Neural progenitor cell (in vitro differentiated cells): ENCODE results near the gene HNRNPA2B1. TPM values are rescaled to one million over a fixed set of nuclear protein-coding genes. Genes with fewer than 3 reads are reported as not detected.
A peak's percentile ranks its signal among the peaks of the same experiment; 100 is the strongest.

Experiments
- DNase-seq: peaks from one replicate; pipeline ENCODE4 v3.0.0-alpha.2; 2016; ENCODE audit warnings: low spot score
- H2AFZ ChIP-seq: fragments of 200-600 bp; sonication (generic); replicated peaks from 2 replicates; pipeline ENCODE4 v1.6.1; 2016; ENCODE audit warnings: antibody characterized with exemption
- H3F3A ChIP-seq: fragments of 200-600 bp; sonication (generic); 2 replicates; pipeline ENCODE4 v1.6.1; 2016; ENCODE audit warnings: antibody characterized with exemption, low read depth
- H3K27ac ChIP-seq: fragments of 200-600 bp; sonication (generic); 2 replicates; pipeline ENCODE4 v1.5.1; 2016; ENCODE audit warnings: mild to moderate bottlenecking
- H3K27me3 ChIP-seq: fragments of 200-600 bp; sonication (generic); 2 replicates; pipeline ENCODE4 v1.6.1; 2016; ENCODE audit warnings: mild to moderate bottlenecking, moderate library complexity
- H3K36me3 ChIP-seq: fragments of 200-600 bp; sonication (generic); 2 replicates; pipeline ENCODE4 v1.5.1; 2016
- H3K4me1 ChIP-seq: fragments of 200-600 bp; sonication (generic); 2 replicates; pipeline ENCODE4 v1.6.1; 2016; ENCODE audit warnings: mixed run types
- H3K4me2 ChIP-seq: fragments of 200-600 bp; sonication (generic); 2 replicates; pipeline ENCODE4 v1.6.1; 2016
- H3K4me3 ChIP-seq: fragments of 200-600 bp; sonication (generic); 2 replicates; pipeline ENCODE4 v1.5.1; 2016
- H3K79me2 ChIP-seq: fragments of 200-600 bp; sonication (generic); 2 replicates; pipeline ENCODE4 v1.6.1; 2016; ENCODE audit warnings: low read depth
- H3K9ac ChIP-seq: fragments of 200-600 bp; sonication (generic); 2 replicates; pipeline ENCODE4 v1.6.1; 2016
- H3K9me3 ChIP-seq: fragments of 200-600 bp; sonication (generic); 2 replicates; pipeline ENCODE4 v1.5.1; 2016; ENCODE audit warnings: low read depth
- H4K20me1 ChIP-seq: fragments of 200-600 bp; sonication (generic); 2 replicates; pipeline ENCODE4 v1.6.1; 2016; ENCODE audit warnings: low read depth
- H3K27ac Mint-ChIP-seq: 3 replicates; pipeline ENCODE4 v1.8.0; 2021; ENCODE audit warnings: mixed read lengths
- H3K27me3 Mint-ChIP-seq: 2 replicates; pipeline ENCODE4 v1.8.0; 2022; ENCODE audit warnings: low read depth, mild to moderate bottlenecking, inconsistent platforms, moderate library complexity, mixed read lengths; ENCODE audit not compliant: insufficient read depth
- H3K36me3 Mint-ChIP-seq: 3 replicates; pipeline ENCODE4 v1.8.0; 2021; ENCODE audit warnings: mixed read lengths
- H3K4me1 Mint-ChIP-seq: 3 replicates; pipeline ENCODE4 v1.8.0; 2021; ENCODE audit warnings: mixed read lengths
- H3K4me3 Mint-ChIP-seq: 3 replicates; pipeline ENCODE4 v1.8.0; 2021; ENCODE audit warnings: mild to moderate bottlenecking, moderate library complexity, mixed read lengths
- H3K9me3 Mint-ChIP-seq: 3 replicates; pipeline ENCODE4 v1.8.0; 2020; ENCODE audit warnings: mixed read lengths
- CTCF ChIP-seq: fragments of 200-600 bp; sonication (generic); IDR thresholded peaks from 2 replicates; pipeline ENCODE4 v1.5.1; 2017; ENCODE audit warnings: antibody characterized with exemption, mild to moderate bottlenecking
- EZH2 ChIP-seq: fragments of 200-600 bp; sonication (generic); IDR thresholded peaks from 2 replicates; pipeline ENCODE4 v1.6.1; 2017; ENCODE audit warnings: antibody characterized with exemption, mild to moderate bottlenecking, moderate library complexity
- EZH2phosphoT487 ChIP-seq: fragments of 200-600 bp; sonication (generic); IDR thresholded peaks from 2 replicates; pipeline ENCODE4 v1.6.1; 2017; ENCODE audit warnings: antibody characterized with exemption
- total RNA-seq: library from RNA; depleted of rRNA; stranded (reverse); fragments of >200 nt; gene quantifications from 2 replicates; pipeline ENCODE4 v1.2.3, GENCODE V29; 2015; ENCODE audit warnings: low replicate concordance

Gene HNRNPA2B1
- total RNA-seq, 1 donor from 2014 or later, result 601 TPM

GRCh38 chr7:26180792-26181198, 19.8 kb downstream of the HNRNPA2B1 start:
- peaks cover 12% of the 10 kb centered on the region for H3K4me1 Mint-ChIP-seq
- H4K20me1 ChIP-seq, result peaks cover 9% of the 10 kb centered on the region
- H3K4me3 ChIP-seq, result no peak overlapping the region
- H3K9me3 Mint-ChIP-seq, result peaks cover 6% of the 10 kb centered on the region
- no peak overlapping the region for H3K27ac Mint-ChIP-seq
- H3K27me3 Mint-ChIP-seq, result peaks cover 5% of the 10 kb centered on the region
- H3K27ac ChIP-seq, result no peak overlapping the region
- no peaks in the 10 kb centered on the region for H3K27me3 ChIP-seq
- H3K36me3 ChIP-seq, result no peaks in the 10 kb centered on the region
- H3K79me2 ChIP-seq, result no peaks in the 10 kb centered on the region
- no peak overlapping the region for H2AFZ ChIP-seq
- H3F3A ChIP-seq, result peaks cover 45% of the 10 kb centered on the region
- H3K4me3 Mint-ChIP-seq, result no peak overlapping the region
- DNase-seq, result no peak
- no peaks in the 10 kb centered on the region for H3K9me3 ChIP-seq
- peaks cover 13% of the 10 kb centered on the region for H3K36me3 Mint-ChIP-seq
- no peak overlapping the region for H3K4me2 ChIP-seq
- TF ChIP-seq EZH2 (no peak), EZH2phosphoT487 (no peak), CTCF (no peak)
- H3K9ac ChIP-seq, result no peak overlapping the region
- H3K4me1 ChIP-seq, result no peaks in the 10 kb centered on the region

DNA sequence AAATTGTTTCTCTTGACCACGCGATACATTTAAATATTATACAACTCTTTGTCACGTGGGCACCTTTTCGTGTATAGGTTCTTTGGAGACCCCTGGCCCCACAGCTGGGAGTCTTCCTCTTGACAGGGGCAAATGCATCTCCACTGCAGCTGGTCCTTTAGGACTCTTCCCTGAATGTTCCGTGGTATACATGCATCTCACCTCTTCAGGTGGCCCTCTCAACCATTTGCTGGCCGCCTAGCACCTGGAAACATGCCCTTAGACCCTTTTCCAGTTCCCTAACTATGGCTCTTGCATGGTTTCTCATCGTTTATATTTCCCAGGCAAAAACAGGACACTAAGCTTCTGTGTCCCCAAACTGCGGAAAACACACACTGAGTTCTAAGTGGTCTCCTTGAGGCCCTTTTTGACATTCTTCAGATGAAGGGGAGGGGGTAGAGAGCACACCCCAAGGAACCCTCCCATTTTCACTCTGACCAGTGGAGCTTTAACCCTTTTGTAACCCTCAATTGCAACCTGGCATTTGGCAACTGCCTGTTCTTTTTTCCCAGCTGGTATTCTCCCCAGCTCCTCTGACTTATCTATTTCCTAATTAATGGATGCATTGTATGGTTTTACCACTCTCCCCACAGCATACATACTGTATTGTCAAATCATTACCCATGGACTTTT, 20.6 kb downstream of the HNRNPA2B1 start:
- no peak for DNase-seq
- Histone ChIP-seq H3K27me3 (no peaks in the 10 kb centered on the region), H3K36me3 (no peaks in the 10 kb centered on the region), H3K4me2 (no peak overlapping the region), H2AFZ (no peak overlapping the region), H3F3A (peaks cover 36% of the 10 kb centered on the region), H3K9ac (no peak overlapping the region), H4K20me1 (peaks cover 1% of the 10 kb centered on the region), H3K79me2 (no peaks in the 10 kb centered on the region), H3K9me3 (no peaks in the 10 kb centered on the region), H3K4me3 (no peak overlapping the region), H3K27ac (no peak overlapping the region), H3K4me1 (no peaks in the 10 kb centered on the region)
- peaks cover 6% of the 10 kb centered on the region for H3K9me3 Mint-ChIP-seq
- H3K27me3 Mint-ChIP-seq, result peaks cover 5% of the 10 kb centered on the region
- peaks cover 4% of the 10 kb centered on the region for H3K36me3 Mint-ChIP-seq
- no peak overlapping the region for H3K4me3 Mint-ChIP-seq
- peak overlapping the region; percentile 42 for H3K27ac Mint-ChIP-seq
- TF ChIP-seq EZH2, result no peak
- no peak for TF ChIP-seq CTCF
- TF ChIP-seq EZH2phosphoT487, result no peak
- H3K4me1 Mint-ChIP-seq, result peaks cover 8% of the 10 kb centered on the region

- H3K79me2 ChIP-seq, result no peaks in the 10 kb centered on the region
- Mint-ChIP-seq H3K9me3 (peaks cover 8% of the 10 kb centered on the region), H3K4me1 (peaks cover 7% of the 10 kb centered on the region), H3K27me3 (peaks cover 5% of the 10 kb centered on the region), H3K4me3 (no peak overlapping the region), H3K27ac (no peak overlapping the region), H3K36me3 (peaks cover 3% of the 10 kb centered on the region)
- no peak for DNase-seq
- H2AFZ ChIP-seq, result no peak overlapping the region
- no peak overlapping the region for H3K27ac ChIP-seq
- H3K27me3 ChIP-seq, result no peaks in the 10 kb centered on the region
- no peak overlapping the region for H3K4me3 ChIP-seq
- no peak overlapping the region for H3K9ac ChIP-seq
- peaks cover 31% of the 10 kb centered on the region for H3F3A ChIP-seq
- no peak for TF ChIP-seq EZH2
- TF ChIP-seq EZH2phosphoT487, result no peak
- no peak for TF ChIP-seq CTCF
- no peaks in the 10 kb centered on the region for H3K36me3 ChIP-seq
- H3K4me2 ChIP-seq, result no peak overlapping the region
- no peaks in the 10 kb centered on the region for H3K4me1 ChIP-seq
- H3K9me3 ChIP-seq, result no peaks in the 10 kb centered on the region
- no peaks in the 10 kb centered on the region for H4K20me1 ChIP-seq
These were observed 21.1 kb downstream of the HNRNPA2B1 start for GRCh38 chr7:26179422-26179821.
